Measurements from ENCODE around the gene KCNQ2. TPM values are rescaled to one million over a fixed set of nuclear protein-coding genes. Genes with fewer than 3 reads are reported as not detected.

Gene KCNQ2
- total RNA-seq, 1 donor from 2014 or later: not detected

DNA sequence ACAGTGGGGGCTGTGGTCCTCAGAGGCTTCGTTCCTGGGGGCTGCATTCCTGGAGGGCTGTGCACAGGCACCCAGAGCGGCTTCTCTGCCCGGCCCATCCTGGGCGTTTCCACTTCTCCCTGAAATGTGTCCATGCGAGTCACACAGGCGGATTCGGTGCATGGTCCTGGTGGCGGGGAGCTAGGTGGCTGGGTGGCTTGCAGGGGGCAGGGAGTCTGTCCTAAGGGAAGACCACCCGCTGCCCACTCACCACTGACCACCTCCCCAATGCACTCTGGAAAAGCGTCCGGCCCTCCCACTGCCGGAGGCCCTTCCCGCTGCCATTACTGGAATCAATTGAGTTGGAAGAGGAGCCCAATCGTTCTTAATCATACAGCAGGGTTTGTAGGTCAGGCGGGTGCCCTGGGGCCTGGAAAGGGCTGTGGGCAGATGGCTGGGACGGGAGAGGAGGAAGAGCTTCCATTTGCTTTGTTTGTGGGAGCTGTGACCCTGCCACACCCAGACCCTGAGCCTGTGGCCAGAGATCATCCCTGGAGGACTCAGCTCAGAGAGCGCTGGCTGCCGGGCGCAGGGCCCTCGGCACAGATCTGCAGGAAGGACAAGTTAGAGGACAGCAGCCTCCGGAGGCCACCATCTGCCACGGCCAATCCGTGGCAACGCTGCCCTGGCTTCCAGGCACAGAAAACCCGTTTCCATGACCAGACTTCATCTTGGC, 117.7 kb downstream of the KCNQ2 start:
- no peak for DNase-seq

GRCh38 chr20:63352811-63353221, 119.6 kb downstream of the KCNQ2 start:
- DNase-seq: no peak

- no peak for DNase-seq
Observed at GRCh38 chr20:63351811-63352591, 120.5 kb downstream of the KCNQ2 start.

- no peak for DNase-seq
Observed at GRCh38 chr20:63351326-63351700, 121.1 kb downstream of the KCNQ2 start.

DNA sequence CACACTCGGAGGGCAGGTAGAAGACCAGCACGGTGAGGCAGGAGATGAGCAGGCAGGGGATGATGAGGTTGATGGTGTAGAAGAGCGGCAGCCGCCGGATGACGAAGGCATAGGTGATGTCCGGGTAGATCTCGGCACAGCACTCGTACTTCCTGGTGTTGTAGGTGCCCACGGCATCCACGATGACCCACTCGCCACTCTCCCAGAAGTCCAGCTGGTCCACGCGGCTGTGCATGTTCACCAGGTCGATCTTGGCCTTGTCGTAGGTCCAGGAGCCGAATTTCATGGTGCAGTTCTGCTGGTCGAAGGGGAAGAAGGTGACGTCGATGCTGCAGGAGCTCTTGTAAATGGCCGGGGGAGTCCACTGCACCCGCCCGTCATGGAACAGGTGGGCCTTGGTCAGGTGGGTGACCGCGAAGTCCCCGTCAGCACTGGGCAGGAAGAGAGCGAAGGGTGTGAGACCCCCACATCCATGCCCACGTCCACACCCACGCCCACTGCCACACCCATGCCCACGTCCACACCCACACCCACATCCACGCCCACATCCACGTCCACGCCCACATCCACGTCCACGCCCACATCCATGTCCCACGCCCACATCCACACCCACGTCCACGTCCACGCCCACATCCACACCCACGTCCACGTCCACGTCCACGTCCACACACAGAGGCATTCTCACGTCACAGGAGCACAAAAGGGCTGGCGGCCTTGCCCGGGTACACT, 121.7 kb downstream of the KCNQ2 start:
- DNase-seq: no peak

Other genes starting within 250 kb of the KCNQ2 start
- not detected in 2 replicates for gene BIRC7, start 236.8 kb downstream of the KCNQ2 start, total RNA-seq
- gene NKAIN4, start 218.2 kb downstream of the KCNQ2 start, total RNA-seq: not detected in 2 replicates
- 60.0 and 70.8 TPM in 2 replicates for gene ARFGAP1, start 199.8 kb downstream of the KCNQ2 start, total RNA-seq
- under 0.01 TPM in 1 of 2 replicates, not detected in the other for gene COL20A1, start 179.5 kb downstream of the KCNQ2 start, total RNA-seq
- gene CHRNA4, start 111.3 kb downstream of the KCNQ2 start, total RNA-seq: not detected in 2 replicates
- gene EEF1A2, start 26.4 kb upstream of the KCNQ2 start, total RNA-seq: 5.0 and 5.3 TPM in 2 replicates
- gene PPDPF, start 48.1 kb upstream of the KCNQ2 start, total RNA-seq: 19.9 and 37.3 TPM in 2 replicates
- gene PTK6, start 64.7 kb upstream of the KCNQ2 start, total RNA-seq: under 0.01 and 0.05 TPM in 2 replicates
- not detected in 2 replicates for gene SRMS, start 75.1 kb upstream of the KCNQ2 start, total RNA-seq
- 1.2 and 2.4 TPM in 2 replicates for gene FNDC11, start 81.5 kb upstream of the KCNQ2 start, total RNA-seq
- gene HELZ2, start 101.6 kb upstream of the KCNQ2 start, total RNA-seq: 54.8 and 64.0 TPM in 2 replicates
- 10.9 and 18.7 TPM in 2 replicates for gene GMEB2, start 154.4 kb upstream of the KCNQ2 start, total RNA-seq
- gene STMN3, start 180.8 kb upstream of the KCNQ2 start, total RNA-seq: 0.85 and 1.2 TPM in 2 replicates
- gene RTEL1, start 185.7 kb upstream of the KCNQ2 start, total RNA-seq: 13.4 and 17.9 TPM in 2 replicates
- gene TNFRSF6B, start 224.0 kb upstream of the KCNQ2 start, total RNA-seq: 16.8 and 22.0 TPM in 2 replicates
- gene ARFRP1, start 235.3 kb upstream of the KCNQ2 start, total RNA-seq: 46.9 and 48.3 TPM in 2 replicates
- 25.6 and 29.1 TPM in 2 replicates for gene ZGPAT, start 235.4 kb upstream of the KCNQ2 start, total RNA-seq